ENCODE measurements around the gene MTHFSD. TPM values are rescaled to one million over a fixed set of nuclear protein-coding genes. Genes with fewer than 3 reads are reported as not detected.

MTHFSD gene
- total and polyA plus RNA-seq, 2 of the 8 experiments (the other 6 are each of a cell fraction or from before 2014, with no cell fraction given), result 7.1 to 9.8 TPM

GRCh38 chr16:86565644-86566511 lies 10.8 kb upstream of the MTHFSD start:
- H3K23me2 ChIP-seq (ENCODE audit: low read depth, low read length), result peaks cover 2% of the 10 kb centered on the region; the same call in 1 of the 2 replicates
- ChIA-PET CTCF (ENCODE audit: partially characterized antibody) (interaction anchor here (2.1 kb wide), 1 partner anchor 9 kb away, joined by 18 read pairs; no protein-coding TSS in a partner anchor), POLR2A (ENCODE audit: partially characterized antibody) (no interaction called here)
- no peak overlapping the region for H2BK15ac ChIP-seq (ENCODE audit: low read length)
- no peaks in the 10 kb centered on the region; a peak in 1 of 4 replicates for H3K9me3 ChIP-seq (ENCODE audit: insufficient read depth in 2 of 2, low read depth in 1 of 2, low read length in 1 of 2)
- no peak overlapping the region for H3K18ac ChIP-seq (ENCODE audit: extremely low read depth, low read length)
- H3K23ac ChIP-seq (ENCODE audit: insufficient read length), result no peak overlapping the region
- no peak overlapping the region for H2BK5ac ChIP-seq (ENCODE audit: low read depth, low read length)
- peaks cover 8 to 20% (median 9%) of the 10 kb centered on the region in 4 experiments for H3K4me1 ChIP-seq (replicated peaks in 1 of 4; ENCODE audit: control insufficient read depth in 3 of 4, insufficient read depth in 4 of 4, low read length in 3 of 4)
- no peak overlapping the region for H4K5ac ChIP-seq (ENCODE audit: insufficient read length, low read depth, low read length)
- H2AK5ac ChIP-seq (ENCODE audit: low read depth, low read length), result no peak overlapping the region
- H4K20me1 ChIP-seq (replicated peaks in 1 of 2; ENCODE audit: control insufficient read depth in 1 of 2, insufficient read depth in 2 of 2, low read length in 2 of 2), result peaks cover 6 to 17% of the 10 kb centered on the region in 2 experiments
- H3K27me3 ChIP-seq (replicated peaks in 1 of 4; ENCODE audit: control insufficient read depth in 3 of 4, extremely low read depth in 1 of 4, insufficient read depth in 3 of 4, low read length in 3 of 4), result peaks cover 59 to 78% (median 69%) of the 10 kb centered on the region in 4 experiments
- no peak overlapping the region for H3K14ac ChIP-seq (ENCODE audit: insufficient read length)
- H3K79me2 ChIP-seq (ENCODE audit: control insufficient read depth in 1 of 2, insufficient read depth in 2 of 2, low read length in 2 of 2), result no peaks in the 10 kb centered on the region
- H2BK20ac ChIP-seq (ENCODE audit: low read length), result no peak overlapping the region
- DNase-seq (ENCODE audit: low read depth in 1 of 2, low spot score in 2 of 2) (no peak), FAIRE-seq (no peak)
- no peak overlapping the region; the same call in 1 of the 2 replicates for H2BK12ac ChIP-seq (ENCODE audit: low read depth, low read length)
- H3K36me3 ChIP-seq (ENCODE audit: control insufficient read depth in 2 of 4, insufficient read depth in 4 of 4, low read length in 3 of 4), result peaks cover 0 to 10% (median 0%) of the 10 kb centered on the region in 4 experiments; a peak in 1 of 8 replicates
- no peak overlapping the region for H3K56ac ChIP-seq (replicated peaks; ENCODE audit: insufficient read length, low read depth, low read length)
- TF ChIP-seq CHD2 (IDR thresholded peaks at IDR 0.05; ENCODE audit: low read length) (no peak), EZH2 (IDR thresholded peaks at IDR 0.05; ENCODE audit: low read depth, low read length, severe bottlenecking) (peak; percentile 99), HDAC6 (IDR thresholded peaks at IDR 0.05; ENCODE audit: low read depth, low read length) (no peak), SUZ12 (IDR thresholded peaks at IDR 0.05; ENCODE audit: low read length) (peak; percentile 100), E2F6 (IDR thresholded peaks at IDR 0.05) (peak; percentile 10; the same call in 1 of the 2 replicates), RNF2 (IDR thresholded peaks at IDR 0.05; ENCODE audit: borderline replicate concordance, low read depth, low read length, missing control alignments, poor library complexity, severe bottlenecking) (peak; percentile 100)
- H2AFZ ChIP-seq (ENCODE audit: low read length), result no peak overlapping the region
- H3K4me3 ChIP-seq (ENCODE audit: extremely low read depth in 1 of 4, insufficient read depth in 2 of 4, low read depth in 3 of 4, low read length in 4 of 4), result peak overlapping the region in 2 of 4 experiments; percentile 3 to 60; a peak in 3 of 8 replicates
- peak overlapping the region; percentile 56 to 59 for H3K4me2 ChIP-seq (ENCODE audit: insufficient read depth in 1 of 2, low read depth in 2 of 2, low read length in 2 of 2)
- H3K4ac ChIP-seq (replicated peaks; ENCODE audit: insufficient read length, low read depth, low read length), result no peak overlapping the region
- H3K79me1 ChIP-seq (ENCODE audit: low read depth, low read length), result no peaks in the 10 kb centered on the region
- no peak overlapping the region for H3K9ac ChIP-seq (replicated peaks in 1 of 4; ENCODE audit: extremely low read depth in 1 of 4, low read depth in 3 of 4, low read length in 3 of 4)
- WGBS, 2 experiments (ENCODE audit: extremely low coverage in 1 of 2, insufficient coverage in 1 of 2, insufficient read length in 1 of 2, insufficient replicate concordance in 2 of 2, low coverage in 1 of 2, low lambda C conversion rate in 2 of 2, missing lambda C conversion rate in 1 of 2), result 3% methylated on average over 53 of the region's 53 CpGs; no CpG with 5 or more reads in 1 of the 2 experiments
- H2BK120ac ChIP-seq (replicated peaks; ENCODE audit: low read depth, low read length), result no peak overlapping the region
- no peak overlapping the region for H4K8ac ChIP-seq (ENCODE audit: extremely low read depth, insufficient read depth, low read length)
- H4K91ac ChIP-seq (replicated peaks; ENCODE audit: insufficient read length, low read length), result no peak overlapping the region
- H3K27ac ChIP-seq (ENCODE audit: low read depth, low read length), result no peak overlapping the region

All from H1 (cell line).